Hematopoietic multipotent progenitor cell treated with erythropoietin and hydrocortisone succinate and interleukin-3 and kit ligand, for 8 days (in vitro differentiated cells): ENCODE data around the gene EMC7.
"Not testable (repeated sequence)": the region's sequence is repeated elsewhere in the genome, so short reads cannot be mapped to it uniquely, and the experiment has no call there.

Source experiments
- DNase-seq: peaks from one replicate; pipeline ENCODE4 v3.0.0-alpha.2; 2015

Gene EMC7

DNA sequence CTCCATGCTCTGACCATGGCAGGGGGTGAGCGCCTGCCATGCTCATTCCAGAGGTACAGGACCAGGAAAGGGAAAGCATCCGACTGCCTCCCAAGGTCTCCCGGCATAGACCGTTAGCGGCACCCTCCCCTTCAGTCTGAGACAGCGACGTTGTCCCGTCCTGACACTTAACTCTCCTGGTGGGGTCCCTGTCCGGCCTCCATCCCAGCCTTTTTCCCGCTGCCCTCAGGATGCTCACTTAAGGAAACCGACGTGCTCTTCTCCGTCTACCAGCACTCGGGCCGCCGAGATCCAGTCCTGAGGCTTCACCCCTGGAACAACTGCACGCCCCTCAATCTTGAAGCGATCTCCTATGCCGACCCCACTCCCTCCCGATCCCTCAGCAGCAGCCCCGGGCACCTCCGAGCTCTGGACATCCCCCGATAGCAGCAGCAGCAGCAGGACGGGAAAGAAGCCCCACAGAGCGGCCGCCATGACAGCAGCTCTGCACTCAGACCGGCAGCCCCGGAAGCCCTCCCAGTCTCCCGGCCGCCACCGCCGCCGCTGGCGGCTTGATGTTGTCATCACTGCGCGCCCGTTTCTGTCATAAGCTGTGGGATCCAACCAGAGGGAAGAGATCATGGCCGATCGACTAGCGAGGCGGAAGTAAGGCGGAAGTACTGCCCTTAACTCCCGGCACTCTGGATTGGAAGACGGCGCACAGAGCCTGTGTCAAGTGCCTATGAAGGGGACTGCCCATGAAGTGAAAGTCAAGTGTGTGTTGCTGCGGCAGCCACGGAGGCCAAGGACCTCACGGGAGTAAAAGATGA lies at the start of gene EMC7, which contains the start of gene PGBD4:
EMC7 (minus strand) TSS at position 497 of the 809 bp plus-strand sequence; CDS start at position 474, 23 bp downstream.
PGBD4 (plus strand) TSS at position 718 of the 809 bp plus-strand sequence. CDS start 449 bp downstream, outside the sequence.
- DNase-seq = peak; percentile 99

DNA sequence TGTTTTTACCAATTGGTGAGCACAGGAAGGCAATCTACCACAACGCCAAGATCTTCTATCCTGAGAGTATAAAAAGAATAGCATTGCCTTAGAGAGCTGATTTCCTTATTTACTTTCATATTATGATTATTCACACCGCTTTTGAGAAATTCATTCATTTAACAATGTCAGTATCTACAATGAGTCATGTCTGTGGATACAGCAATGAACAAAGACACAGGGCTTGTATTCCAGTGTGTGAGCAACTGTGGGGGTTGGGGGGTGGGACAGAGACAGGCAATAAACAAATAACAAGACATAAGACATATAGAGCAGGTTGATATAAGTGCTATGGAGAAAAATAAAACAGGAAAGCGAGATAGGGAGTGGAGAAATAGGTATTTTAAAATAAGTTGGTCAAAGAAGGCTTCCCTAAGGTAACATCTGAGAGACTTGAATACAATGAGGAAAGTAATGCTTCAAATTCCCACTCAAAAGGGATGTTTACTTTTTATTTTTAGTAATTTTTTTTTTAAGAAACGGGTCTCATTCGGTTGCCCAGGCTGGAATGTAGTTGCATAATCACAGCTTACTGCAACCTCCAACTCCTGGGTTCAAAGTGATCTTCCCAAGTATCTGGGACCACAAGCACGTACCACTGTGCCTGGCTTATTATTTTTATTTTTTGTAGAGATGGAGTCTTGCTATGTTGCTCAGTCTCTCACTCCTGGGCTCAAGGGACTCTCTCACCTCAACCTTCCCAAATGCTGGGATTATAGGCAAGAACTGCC lies 45.9 kb upstream of the EMC7 start:
- no peak for DNase-seq

DNA sequence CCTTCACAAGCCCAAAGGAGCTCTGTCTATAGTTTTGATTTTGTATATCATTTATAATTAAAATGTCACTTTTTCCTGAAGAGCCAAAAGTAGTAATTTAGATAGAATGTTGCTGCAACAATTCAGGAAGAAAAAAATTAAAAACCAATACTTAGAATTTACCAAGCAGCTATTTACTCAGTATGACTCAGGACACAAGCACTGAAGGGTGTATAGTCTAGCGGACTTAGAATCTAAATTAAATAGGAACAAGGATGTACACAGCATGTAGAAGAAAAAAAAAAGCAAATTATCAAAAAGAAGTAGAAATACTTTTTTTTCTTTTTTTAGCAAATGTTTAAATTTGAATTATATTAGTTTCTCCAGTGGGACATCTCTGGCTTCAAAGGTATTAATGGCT lies 31.8 kb upstream of the EMC7 start:
- no peak for DNase-seq

DNA sequence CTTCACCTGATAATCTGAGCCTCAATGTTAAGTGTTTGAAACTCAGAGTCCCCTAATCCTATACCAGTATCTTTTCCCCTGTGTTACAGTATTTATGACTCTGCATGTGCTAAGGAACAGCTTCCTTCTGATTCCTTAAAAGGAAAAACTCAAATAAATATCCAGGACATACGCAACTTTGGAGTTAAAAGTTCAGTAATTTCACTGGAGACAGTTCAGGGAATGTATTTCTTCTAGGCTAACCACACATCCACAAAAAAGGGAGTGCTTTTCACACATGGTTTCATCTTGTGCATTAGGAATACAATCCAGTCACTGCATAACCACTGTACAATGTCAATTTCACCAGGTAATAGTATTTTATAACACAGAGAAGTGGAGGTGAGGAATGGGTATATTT lies 31.2 kb upstream of the EMC7 start:
- no peak for DNase-seq

DNA sequence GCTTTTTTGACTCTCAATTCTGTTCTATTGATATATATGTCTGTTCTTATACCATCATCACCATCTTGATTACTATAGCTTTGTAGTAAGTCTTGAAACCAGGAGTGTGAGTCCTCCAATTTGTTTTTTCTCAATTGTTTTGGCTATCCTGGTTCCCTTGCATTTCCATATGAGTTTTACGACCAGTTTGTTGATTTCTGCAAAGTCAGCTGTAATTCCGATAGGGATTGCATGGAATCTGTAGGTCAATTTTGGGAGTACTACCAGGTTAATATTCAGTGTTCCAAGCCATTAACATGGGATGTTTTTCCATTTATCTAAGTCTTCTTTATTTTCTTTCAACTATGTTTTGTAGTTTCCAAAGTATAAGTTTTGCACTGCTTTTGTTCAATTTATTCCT lies 27.2 kb upstream of the EMC7 start:
- no peak for DNase-seq

DNA sequence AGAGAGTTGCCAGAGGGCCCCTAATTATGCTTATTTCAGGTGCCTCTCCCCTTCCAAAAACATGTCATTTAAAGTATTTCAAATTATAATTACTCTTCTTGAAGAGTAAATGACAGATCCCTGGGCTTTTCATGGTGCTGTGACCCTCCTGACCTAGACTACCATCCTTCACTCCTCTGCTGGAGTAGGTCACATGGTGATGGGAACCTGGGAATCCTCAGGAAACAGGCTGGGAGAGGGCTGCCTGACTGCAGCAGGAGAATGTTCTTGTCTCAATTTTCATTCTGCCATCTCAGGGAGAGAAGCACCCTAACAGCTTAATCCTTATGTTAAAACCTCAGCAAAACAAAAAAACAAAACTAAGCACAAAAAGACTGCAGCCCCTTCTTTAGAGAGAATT lies 24.9 kb upstream of the EMC7 start:
- DNase-seq = no peak

DNA sequence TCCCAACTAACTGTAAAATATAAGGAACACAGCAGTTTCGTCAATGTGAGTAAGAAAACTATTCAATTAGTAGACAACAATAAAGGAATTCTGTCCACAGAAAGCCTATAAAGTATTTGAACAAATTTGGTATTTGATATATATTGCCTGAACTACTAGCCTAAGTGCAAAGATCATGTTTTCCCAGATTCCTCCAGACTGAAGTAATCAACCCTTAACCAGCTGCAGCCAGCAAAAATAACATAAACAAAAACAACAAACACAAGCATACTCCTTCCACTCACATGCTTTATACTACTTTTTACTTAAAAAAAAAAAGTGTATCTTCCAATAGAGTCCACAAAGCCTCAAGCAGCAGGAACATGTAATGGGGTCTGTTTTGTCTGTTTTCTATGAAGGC lies 24.3 kb upstream of the EMC7 start:
- DNase-seq = no peak

DNA sequence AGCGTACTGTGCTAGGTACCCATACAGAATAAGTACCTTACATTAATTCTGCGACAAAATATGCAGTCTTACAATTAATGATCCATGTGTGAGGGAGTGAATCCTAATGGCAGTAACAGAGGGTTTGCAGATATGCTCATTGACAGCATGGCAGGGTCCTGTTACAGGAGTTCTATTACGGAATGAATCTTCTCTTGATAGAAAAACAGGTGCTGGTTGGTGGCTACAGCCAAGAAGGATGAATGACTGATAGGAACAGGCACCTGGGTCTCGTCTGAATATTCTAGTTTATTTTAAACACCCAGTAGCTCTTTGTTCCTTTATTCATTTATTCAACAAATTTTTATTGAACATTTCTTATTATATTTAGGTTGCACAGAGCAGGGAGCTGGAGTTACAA lies 23.0 kb upstream of the EMC7 start:
- DNase-seq = no peak

DNA sequence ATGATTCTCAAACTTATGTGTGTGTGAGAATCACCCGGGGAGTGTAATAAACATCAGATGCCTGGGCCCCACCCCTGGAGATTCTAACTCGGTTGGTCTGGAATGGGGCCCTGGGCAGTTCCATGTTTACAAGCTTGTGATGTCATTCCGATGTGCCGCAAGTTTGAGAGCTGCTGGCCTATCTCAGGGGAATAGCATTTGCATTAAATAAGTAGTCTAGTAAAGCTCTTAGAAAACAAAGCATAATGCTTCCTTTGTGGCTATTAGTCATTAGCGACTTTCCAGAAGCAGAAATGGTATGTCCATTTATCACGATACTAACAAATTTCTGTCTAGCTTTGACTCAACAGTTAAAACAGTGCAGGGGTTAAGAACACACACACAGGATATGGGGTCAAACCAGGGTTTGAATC lies 21.1 kb upstream of the EMC7 start:
- DNase-seq = no peak

DNA sequence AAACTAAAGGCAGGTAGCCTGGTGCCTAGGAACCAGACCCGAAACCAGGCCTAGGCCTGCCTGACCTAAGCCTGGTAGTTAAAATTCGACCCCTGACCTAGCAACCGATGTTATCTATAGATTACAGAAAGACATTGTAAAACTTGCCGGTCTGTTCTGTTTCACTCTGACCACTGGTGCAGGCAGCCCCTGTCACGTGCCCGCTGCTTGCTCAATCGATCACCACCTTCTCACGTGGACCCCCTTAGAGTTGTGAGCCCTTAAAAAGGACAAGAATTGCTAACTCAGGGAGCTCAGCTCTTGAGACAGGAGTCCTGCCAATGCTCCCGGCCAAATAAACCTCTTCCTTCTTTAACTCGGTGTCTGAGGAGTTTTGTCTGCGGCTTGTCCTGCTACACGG lies 20.1 kb upstream of the EMC7 start:
- DNase-seq = not testable (repeated sequence)

DNA sequence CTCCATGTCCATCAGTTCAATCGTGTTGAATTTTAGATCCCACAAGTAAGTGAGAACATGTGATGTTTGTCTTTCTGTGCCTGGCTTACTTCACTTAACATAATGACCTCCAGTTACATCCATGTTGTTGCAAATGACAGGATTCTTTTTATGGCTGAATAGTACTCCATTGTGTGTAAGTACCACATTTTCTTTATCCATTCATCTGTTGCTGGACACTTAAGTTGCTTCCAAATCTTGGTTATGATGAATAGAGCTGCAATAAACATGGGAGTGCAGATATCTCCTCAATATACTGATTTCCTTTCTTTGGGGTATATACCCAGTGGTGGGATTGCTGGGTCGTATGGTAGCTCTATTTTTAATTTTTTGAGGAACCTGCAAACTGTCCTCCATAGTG lies 18.8 kb upstream of the EMC7 start:
- not testable (repeated sequence) for DNase-seq

DNA sequence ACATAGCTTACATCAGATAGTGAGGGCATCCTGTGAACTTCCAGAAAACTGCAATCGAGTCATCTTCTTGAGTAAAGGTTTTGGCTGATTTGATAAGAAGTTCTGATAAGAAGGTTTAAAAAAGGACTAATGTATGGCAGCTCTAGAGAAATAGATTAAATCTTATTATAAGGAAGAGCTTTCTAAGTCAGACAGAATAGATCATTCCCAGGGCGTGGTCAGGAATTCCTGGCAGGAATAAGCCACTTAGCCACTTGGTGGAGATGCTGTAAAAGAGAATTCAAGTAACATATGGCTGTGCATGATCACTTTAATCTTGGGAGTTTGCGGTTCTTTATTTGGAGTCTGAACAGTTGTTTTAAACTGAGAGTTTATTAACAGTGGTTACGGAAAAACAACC lies 17.6 kb upstream of the EMC7 start:
- DNase-seq = no peak

DNA sequence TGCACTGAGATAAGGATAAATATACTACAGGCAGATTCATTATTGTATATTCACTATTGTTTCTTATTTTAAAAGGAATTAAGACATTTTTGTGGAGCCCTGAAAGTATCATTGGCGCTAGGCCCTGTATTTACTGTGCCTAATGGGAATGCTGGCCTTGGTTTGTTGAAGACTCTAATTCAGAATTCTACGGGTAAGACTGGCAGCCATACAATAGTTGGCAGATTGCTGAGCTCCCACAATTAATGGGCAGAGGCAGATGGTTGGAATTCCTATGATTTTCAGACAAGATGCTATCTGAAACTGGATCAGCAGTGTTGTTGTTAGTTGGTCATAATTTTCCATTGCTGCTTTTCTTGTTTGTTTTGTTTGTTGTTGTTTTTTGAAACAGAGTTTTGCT lies 15.0 kb upstream of the EMC7 start:
- DNase-seq = no peak

DNA sequence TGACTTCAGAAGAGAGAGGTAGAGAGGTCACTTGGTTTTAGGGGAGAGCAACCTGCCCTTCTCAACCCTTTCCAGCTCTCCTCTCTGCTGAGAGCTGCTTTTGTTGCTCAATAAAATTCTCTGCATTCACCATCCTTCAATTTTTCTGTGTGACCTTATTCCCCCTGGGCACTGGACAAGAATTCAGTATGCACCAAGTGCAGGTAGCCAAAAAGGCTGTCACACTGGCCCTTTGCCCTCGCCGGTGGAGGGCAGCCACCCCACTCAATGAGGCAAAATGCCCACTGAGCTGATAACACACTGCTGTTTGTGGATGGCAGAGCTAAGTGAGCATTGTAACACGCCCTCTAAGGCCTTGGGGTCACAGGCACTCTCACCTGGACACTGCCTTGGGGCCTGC lies 13.1 kb upstream of the EMC7 start:
- no peak for DNase-seq

DNA sequence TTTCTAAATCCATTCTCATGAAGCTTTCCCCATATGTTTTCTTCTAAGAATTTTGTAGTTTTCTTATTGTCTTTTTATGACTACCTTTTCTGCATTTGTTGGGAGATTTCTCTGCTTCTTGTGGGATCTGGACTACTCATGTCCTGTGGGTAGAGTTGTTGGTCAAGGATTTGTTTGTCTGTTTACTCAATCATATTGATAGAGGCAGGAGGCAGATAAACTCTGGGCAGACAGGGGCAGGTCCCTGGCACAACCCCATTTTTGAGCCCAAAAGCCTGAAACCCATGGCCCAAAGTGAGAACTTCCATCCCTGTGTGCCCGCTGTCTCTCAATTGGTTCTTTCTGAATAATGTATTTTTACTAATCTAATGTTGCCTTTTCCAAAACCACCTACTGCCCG lies 12.6 kb upstream of the EMC7 start:
- no peak for DNase-seq

DNA sequence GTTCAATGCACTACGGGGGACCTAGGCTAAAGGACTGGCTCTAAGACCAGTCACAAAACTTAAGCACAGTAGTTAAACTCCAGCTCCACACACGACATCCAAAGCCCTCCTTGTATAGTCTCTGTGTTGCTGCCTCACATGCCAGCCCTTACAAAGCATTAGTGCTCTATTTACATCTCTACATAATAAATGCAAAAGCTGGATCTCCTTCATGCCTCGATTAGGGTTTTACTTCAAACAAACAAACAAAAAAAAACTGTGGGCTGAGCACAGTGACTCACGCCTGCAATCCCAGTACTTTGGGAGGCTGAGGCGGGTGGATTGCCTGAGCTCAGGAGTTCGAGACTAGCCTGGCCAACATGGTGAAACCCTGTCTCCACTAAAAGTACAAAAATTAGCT lies 9.8 kb upstream of the EMC7 start:
- DNase-seq = no peak

DNA sequence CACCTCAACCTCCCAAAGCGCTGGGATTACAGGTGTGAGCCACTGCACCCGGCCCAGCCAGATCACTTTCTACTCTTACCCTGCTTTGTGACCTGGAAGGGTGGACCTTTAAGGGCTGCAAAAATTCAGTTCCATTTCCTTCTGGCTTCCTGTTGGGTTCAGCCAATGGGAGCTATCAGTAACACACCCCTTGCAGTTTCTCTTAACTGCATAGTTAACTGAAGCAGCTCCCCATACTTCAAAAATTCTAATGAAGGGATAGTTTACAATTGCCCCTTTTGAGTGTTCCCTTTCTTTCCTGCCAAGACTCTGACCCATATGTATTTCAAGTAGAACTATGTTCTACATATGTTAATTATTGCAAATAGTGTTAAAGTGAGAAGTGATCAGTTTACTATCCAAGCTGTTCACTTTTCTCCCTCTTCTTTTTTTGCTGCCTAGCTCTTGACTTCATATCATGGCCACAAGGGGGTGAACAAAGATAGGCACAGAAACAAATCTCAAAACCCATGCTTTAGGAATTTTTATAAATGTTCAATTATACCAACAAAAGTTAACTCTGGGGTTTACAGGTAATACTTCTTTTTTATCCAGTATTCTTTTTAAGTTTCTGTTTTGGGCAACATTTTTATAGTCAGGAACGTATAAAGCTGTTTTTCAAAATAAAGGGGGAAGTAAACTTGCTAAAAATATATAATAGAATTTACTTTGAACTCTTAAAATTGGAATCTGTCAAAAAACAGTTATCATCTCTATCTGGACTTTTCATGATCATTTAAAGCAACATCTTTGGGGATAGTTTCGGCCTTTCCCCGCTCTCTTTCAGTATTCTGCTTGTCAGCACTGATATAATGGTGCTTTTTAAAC lies 8.4 kb upstream of the EMC7 start:
- DNase-seq = peak; percentile 66

DNA sequence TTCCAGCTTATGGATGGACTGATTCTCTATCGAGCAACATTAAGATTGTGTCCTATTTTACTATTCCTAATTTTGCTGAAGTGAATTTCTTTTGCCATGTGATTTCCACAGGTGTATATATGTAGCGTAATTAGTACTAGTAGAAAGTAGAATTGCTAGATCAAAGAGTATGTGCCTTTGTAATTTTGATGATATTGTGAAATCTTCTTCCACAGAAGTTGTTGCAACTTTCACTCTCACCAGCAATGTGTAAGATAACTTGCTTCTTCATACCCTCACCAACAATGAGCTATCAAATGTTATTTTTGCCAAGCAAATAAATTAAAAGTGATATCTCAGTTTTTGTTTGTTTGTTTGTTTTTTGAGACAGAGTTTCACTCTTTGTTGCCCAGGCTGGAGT lies 5.7 kb upstream of the EMC7 start:
- no peak for DNase-seq

DNA sequence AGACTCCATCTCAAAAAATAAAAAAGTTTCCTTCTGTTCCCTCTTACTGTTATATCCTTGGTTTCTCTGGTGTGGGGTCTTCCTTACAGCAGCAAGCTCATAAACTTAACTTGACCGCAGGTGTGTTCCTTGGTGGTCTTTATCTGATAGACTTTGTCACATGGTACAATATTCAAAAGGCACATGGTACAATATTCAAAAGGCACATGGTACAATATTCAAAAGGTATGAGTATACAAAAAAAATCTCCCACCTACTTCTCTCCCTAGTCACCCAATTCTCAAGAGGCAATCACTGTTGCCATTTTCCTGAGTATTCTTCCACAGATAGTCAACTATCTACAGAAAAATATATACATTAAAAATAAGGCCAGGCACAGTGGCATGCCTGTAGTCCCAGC lies 4.8 kb upstream of the EMC7 start:
- no peak for DNase-seq

DNA sequence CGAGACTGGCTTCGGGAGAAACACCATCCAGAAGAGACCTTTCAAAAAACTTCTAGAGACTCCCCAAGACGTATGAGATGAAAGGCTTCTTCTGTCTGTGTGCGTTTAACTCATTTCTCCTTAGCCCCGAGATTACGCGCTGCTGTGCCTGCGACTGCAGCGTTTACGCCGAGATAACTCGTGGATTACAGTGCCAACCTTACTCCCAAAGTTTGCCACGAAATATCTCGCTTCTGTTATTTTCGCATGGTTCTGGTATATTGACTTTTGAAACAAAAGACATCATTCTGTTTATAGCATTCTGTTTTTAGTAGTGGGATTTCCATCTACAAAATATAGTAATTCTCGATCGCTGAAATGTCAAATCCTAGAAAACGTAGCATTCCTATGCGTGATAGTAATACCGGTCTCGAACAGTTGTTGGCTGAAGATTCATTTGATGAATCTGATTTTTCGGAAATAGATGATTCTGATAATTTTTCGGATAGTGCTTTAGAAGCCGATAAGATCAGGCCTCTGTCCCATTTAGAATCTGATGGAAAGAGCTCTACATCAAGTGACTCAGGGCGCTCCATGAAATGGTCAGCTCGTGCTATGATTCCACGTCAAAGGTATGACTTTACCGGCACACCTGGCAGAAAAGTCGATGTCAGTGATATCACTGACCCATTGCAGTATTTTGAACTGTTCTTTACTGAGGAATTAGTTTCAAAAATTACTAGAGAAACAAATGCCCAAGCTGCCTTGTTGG lies 688 bp upstream of the EMC7 start:
- DNase-seq = no peak

DNA sequence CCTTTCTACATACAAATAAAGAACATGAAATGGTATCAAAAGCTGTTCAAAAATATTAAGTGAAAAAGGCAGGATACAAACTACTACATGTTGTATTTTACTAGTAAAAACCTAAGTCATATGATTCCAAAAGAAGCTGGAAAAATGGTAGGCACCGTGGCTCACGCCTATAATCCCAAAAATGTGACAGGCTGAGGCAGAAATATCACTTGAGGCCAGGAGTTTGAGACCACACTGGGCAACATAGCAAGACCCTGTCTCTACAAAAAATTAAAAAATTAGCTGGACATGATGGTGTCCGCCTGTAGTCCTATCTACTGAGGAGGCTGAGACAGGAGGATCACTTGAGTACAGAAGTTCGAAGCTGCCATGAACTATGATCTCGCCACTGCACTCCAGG lies 1.7 kb downstream of the EMC7 start:
- no peak for DNase-seq

DNA sequence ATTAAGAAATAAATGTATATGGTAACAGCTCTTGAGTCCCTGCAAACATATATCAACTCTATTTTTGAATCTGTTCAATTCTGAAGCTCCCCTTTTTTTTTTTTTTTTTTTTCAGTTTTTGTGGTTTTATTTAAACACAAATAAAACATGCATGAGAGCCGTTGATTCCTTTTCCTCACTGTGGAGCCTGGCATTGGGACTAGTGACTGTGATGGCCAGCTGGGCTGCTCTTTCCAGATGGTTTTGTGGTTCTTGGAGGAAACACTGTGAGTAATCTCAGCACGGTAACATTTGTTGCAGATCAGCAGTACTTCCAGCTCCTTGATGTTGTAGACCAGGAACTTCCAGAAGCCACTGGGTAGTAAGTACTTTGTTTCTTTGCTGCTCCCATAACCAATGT lies 15.9 kb downstream of the EMC7 start:
- DNase-seq = no peak

DNA sequence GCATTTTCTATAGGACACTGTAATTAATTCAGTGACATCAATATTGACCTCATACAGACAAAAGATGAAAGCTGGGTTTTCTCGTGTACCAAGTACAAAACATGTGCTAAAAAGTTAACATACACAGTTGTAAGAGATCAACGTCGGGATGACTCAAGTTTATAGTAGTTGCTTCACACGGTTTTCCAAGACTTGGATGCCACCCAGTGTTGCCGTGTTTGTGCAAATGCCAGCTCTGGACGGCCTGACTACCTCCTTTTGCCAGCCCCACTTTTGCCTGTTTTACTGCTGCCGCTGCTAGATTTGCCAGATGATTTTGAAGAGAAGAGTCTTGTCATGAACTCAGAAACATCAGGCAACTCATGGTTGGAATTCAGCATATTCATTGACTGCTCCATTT lies 17.6 kb downstream of the EMC7 start:
- DNase-seq = no peak
